ENCODE measurements around the gene POR. TPM values are rescaled to one million over a fixed set of nuclear protein-coding genes. Genes with fewer than 3 reads are reported as not detected.
"Not testable (repeated sequence)": the region's sequence is repeated elsewhere in the genome, so short reads cannot be mapped to it uniquely, and the experiment has no call there.

POR gene
- total and polyA plus RNA-seq, 7 experiments from 2014 or later = 41.6 to 72.3 (median 69.2) TPM

- peak; percentile 75 for ATAC-seq
- H3K36me3 Mint-ChIP-seq = peaks cover 8 to 54% (median 29%) of the 10 kb centered on the region in 5 donors
- CTCF ChIA-PET = interaction anchor here (0.6 to 3.5 kb wide), 23 partner anchors 9 to 1062 kb away, joined by 3 to 56 read pairs (median 4); partner anchors contain the start of genes POR and RHBDD2
- no peaks in the 10 kb centered on the region for H3K9me3 ChIP-seq (ENCODE audit: control insufficient read depth in 2 of 3, low read length in 3 of 3)
- H3K27me3 ChIP-seq (ENCODE audit: control insufficient read depth in 2 of 2, insufficient read depth in 2 of 2, low read length in 2 of 2) = no peaks in the 10 kb centered on the region
- H3K27ac ChIP-seq (ENCODE audit: low read depth, low read length) = no peak overlapping the region
- peak; percentile 40 to 73 (median 58) for DNase-seq
- H3K4me3 ChIP-seq (ENCODE audit: low read length) = no peak overlapping the region
- H3K4me1 Mint-ChIP-seq = peaks cover 0 to 23% (median 19%) of the 10 kb centered on the region in 7 donors
- peak overlapping the region in 1 of 9 donors; percentile 14 for H3K27ac Mint-ChIP-seq
- intact Hi-C loops (cut with micrococcal nuclease) = loop anchor here (1.0 kb wide), 3 partner anchors 154 to 281 kb away; no protein-coding TSS in a partner anchor
- H3K9me3 Mint-ChIP-seq = no peaks in the 10 kb centered on the region
- POLR2A ChIA-PET = interaction anchor here (0.9 to 1.4 kb wide), 3 partner anchors 104 to 153 kb away, joined by 3 to 4 read pairs (median 3); no protein-coding TSS in a partner anchor
- H3K27me3 Mint-ChIP-seq = no peaks in the 10 kb centered on the region
- peaks cover 0 to 10% (median 0%) of the 10 kb centered on the region in 3 experiments for H3K36me3 ChIP-seq (ENCODE audit: control insufficient read depth in 2 of 3, insufficient read depth in 3 of 3, low read length in 3 of 3)
- peaks cover 7 to 10% of the 10 kb centered on the region in 2 donors for H3K4me1 ChIP-seq (ENCODE audit: control insufficient read depth in 2 of 2, insufficient read depth in 2 of 2, low read length in 2 of 2)
- peak overlapping the region in 1 of 10 donors; percentile 40 for H3K4me3 Mint-ChIP-seq
Measured at GRCh38 chr7:76020031-76020714, 105.2 kb downstream of the POR start.

GRCh38 chr7:76022026-76022780 lies 107.2 kb downstream of the POR start:
- peaks cover 7 to 10% of the 10 kb centered on the region in 2 donors for H3K4me1 ChIP-seq (ENCODE audit: control insufficient read depth in 2 of 2, insufficient read depth in 2 of 2, low read length in 2 of 2)
- H3K27ac ChIP-seq (ENCODE audit: low read depth, low read length) = no peak overlapping the region
- H3K27me3 Mint-ChIP-seq = no peaks in the 10 kb centered on the region
- intact Hi-C loops (cut with micrococcal nuclease) = no loop called here
- DNase-seq (no peak), ATAC-seq (no peak)
- H3K4me1 Mint-ChIP-seq = peaks cover 0 to 23% (median 19%) of the 10 kb centered on the region in 7 donors
- H3K27me3 ChIP-seq (ENCODE audit: control insufficient read depth in 2 of 2, insufficient read depth in 2 of 2, low read length in 2 of 2) = no peaks in the 10 kb centered on the region
- H3K36me3 ChIP-seq (ENCODE audit: control insufficient read depth in 2 of 3, insufficient read depth in 3 of 3, low read length in 3 of 3) = peaks cover 0 to 16% (median 0%) of the 10 kb centered on the region in 3 experiments
- no peak overlapping the region for H3K4me3 ChIP-seq (ENCODE audit: low read length)
- no peaks in the 10 kb centered on the region for H3K9me3 Mint-ChIP-seq
- no peak overlapping the region for H3K4me3 Mint-ChIP-seq
- H3K9me3 ChIP-seq (ENCODE audit: control insufficient read depth in 2 of 3, low read length in 3 of 3) = no peaks in the 10 kb centered on the region
- POLR2A ChIA-PET = no interaction called here
- H3K36me3 Mint-ChIP-seq = peaks cover 6 to 43% (median 25%) of the 10 kb centered on the region in 5 donors
- H3K27ac Mint-ChIP-seq = peak overlapping the region in 3 of 9 donors; percentile 10 to 51 (median 34)
- CTCF ChIA-PET = interaction anchor here (0.5 to 3.5 kb wide), 3 partner anchors 10 to 157 kb away, joined by 3 to 56 read pairs (median 4); no protein-coding TSS in a partner anchor

GRCh38 chr7:76023002-76023401 lies 108.0 kb downstream of the POR start:
- ATAC-seq (peak; percentile 71), DNase-seq (no peak)
- no peaks in the 10 kb centered on the region for H3K9me3 ChIP-seq (ENCODE audit: control insufficient read depth in 2 of 3, low read length in 3 of 3)
- peaks cover 7 to 10% of the 10 kb centered on the region in 2 donors for H3K4me1 ChIP-seq (ENCODE audit: control insufficient read depth in 2 of 2, insufficient read depth in 2 of 2, low read length in 2 of 2)
- Mint-ChIP-seq H3K27ac (peak overlapping the region in 1 of 9 donors; percentile 20), H3K27me3 (no peaks in the 10 kb centered on the region), H3K4me1 (peaks cover 0 to 23% (median 19%) of the 10 kb centered on the region in 7 donors), H3K9me3 (no peaks in the 10 kb centered on the region), H3K36me3 (peaks cover 4 to 38% (median 24%) of the 10 kb centered on the region in 5 donors), H3K4me3 (peak overlapping the region in 1 of 10 donors; percentile 8)
- no peaks in the 10 kb centered on the region for H3K27me3 ChIP-seq (ENCODE audit: control insufficient read depth in 2 of 2, insufficient read depth in 2 of 2, low read length in 2 of 2)
- H3K4me3 ChIP-seq (ENCODE audit: low read length) = no peak overlapping the region
- H3K27ac ChIP-seq (ENCODE audit: low read depth, low read length) = no peak overlapping the region
- intact Hi-C loops (cut with micrococcal nuclease) = no loop called here
- POLR2A ChIA-PET = no interaction called here
- peaks cover 0 to 18% (median 0%) of the 10 kb centered on the region in 3 experiments for H3K36me3 ChIP-seq (ENCODE audit: control insufficient read depth in 2 of 3, insufficient read depth in 3 of 3, low read length in 3 of 3)
- CTCF ChIA-PET = interaction anchor here (0.5 to 0.6 kb wide), 2 partner anchors 9 to 15 kb away, joined by 3 to 4 read pairs; no protein-coding TSS in a partner anchor

GRCh38 chr7:76029682-76030081 lies 114.7 kb downstream of the POR start:
- intact Hi-C loops (cut with micrococcal nuclease); H3K9me3 Mint-ChIP-seq: not testable (repeated sequence)

GRCh38 chr7:76031964-76032363 lies 117.0 kb downstream of the POR start:
- ATAC-seq (no peak), DNase-seq (no peak)
- H3K9me3 Mint-ChIP-seq = peaks cover 0 to 5% (median 0%) of the 10 kb centered on the region in 11 donors
- Histone ChIP-seq H3K4me1 (ENCODE audit: control insufficient read depth in 2 of 2, insufficient read depth in 2 of 2, low read length in 2 of 2) (no peaks in the 10 kb centered on the region), H3K9me3 (ENCODE audit: control insufficient read depth in 2 of 3, low read length in 3 of 3) (no peaks in the 10 kb centered on the region), H3K27me3 (ENCODE audit: control insufficient read depth in 2 of 2, insufficient read depth in 2 of 2, low read length in 2 of 2) (no peaks in the 10 kb centered on the region), H3K4me3 (ENCODE audit: low read length) (no peak overlapping the region), H3K27ac (ENCODE audit: low read depth, low read length) (no peak overlapping the region), H3K36me3 (ENCODE audit: control insufficient read depth in 2 of 3, insufficient read depth in 3 of 3, low read length in 3 of 3) (peaks cover 0 to 4% (median 0%) of the 10 kb centered on the region in 3 experiments)
- ChIA-PET POLR2A (no interaction called here), CTCF (interaction anchor here (0.9 kb wide), 1 partner anchor 9 kb away, joined by 4 read pairs; no protein-coding TSS in a partner anchor)
- H3K4me3 Mint-ChIP-seq = no peak overlapping the region
- H3K4me1 Mint-ChIP-seq = peaks cover 0 to 20% (median 6%) of the 10 kb centered on the region in 7 donors
- H3K27ac Mint-ChIP-seq = peak overlapping the region in 1 of 9 donors; percentile 38
- H3K36me3 Mint-ChIP-seq = peaks cover 0 to 16% (median 4%) of the 10 kb centered on the region in 5 donors
- no peaks in the 10 kb centered on the region for H3K27me3 Mint-ChIP-seq
- intact Hi-C loops (cut with micrococcal nuclease) = loop anchor here in 1 of 2 donors (1.0 kb wide), 1 partner anchor 38 kb away; no protein-coding TSS in a partner anchor

More at GRCh38 chr7:76029682-76030081, 114.7 kb downstream of the POR start:
- peaks cover 0 to 17% (median 6%) of the 10 kb centered on the region in 7 donors for H3K4me1 Mint-ChIP-seq
- H3K27me3 Mint-ChIP-seq; H3K4me1 ChIP-seq (ENCODE audit: control insufficient read depth in 2 of 2, insufficient read depth in 2 of 2, low read length in 2 of 2); ATAC-seq; DNase-seq; H3K9me3 ChIP-seq (ENCODE audit: control insufficient read depth in 2 of 3, low read length in 3 of 3); H3K36me3 ChIP-seq (ENCODE audit: control insufficient read depth in 2 of 3, insufficient read depth in 3 of 3, low read length in 3 of 3); H3K27me3 ChIP-seq (ENCODE audit: control insufficient read depth in 2 of 2, insufficient read depth in 2 of 2, low read length in 2 of 2); POLR2A ChIA-PET; H3K27ac Mint-ChIP-seq; H3K4me3 ChIP-seq (ENCODE audit: low read length); H3K27ac ChIP-seq (ENCODE audit: low read depth, low read length); H3K4me3 Mint-ChIP-seq: not testable (repeated sequence)
- CTCF ChIA-PET = interaction anchor here (1.2 kb wide), 1 partner anchor 9 kb away, joined by 3 read pairs; no protein-coding TSS in a partner anchor
- H3K36me3 Mint-ChIP-seq = peaks cover 0 to 16% (median 7%) of the 10 kb centered on the region in 5 donors

Measured in naive thymus-derived CD4-positive, alpha-beta T cell (primary cell).